ENCODE measurements around the gene PATL2.

Gene PATL2

DNA sequence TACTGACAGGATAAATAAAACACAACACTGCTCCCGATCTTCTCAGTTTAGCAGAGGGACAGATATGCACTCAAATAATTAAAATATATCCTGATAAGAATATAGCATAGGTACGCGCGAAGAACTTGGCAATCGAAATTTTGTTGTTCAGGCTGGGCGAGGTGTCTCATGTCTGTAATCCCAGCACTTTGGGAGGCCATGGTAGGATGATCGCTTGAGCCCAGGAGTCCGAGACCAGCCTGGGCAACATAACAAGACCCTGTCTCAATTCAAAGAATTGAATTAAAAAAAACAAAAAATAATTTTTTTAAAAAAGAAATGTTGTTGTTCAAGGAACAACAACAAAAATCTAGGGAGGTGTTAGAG is 7.8 kb upstream of the PATL2 start:
- H3K79me2 ChIP-seq (ENCODE audit: control insufficient read depth, insufficient read depth, low read length, unreplicated experiment): peaks cover 34% of the 10 kb centered on the region
- H2AFZ ChIP-seq (ENCODE audit: low read length, unreplicated experiment): no peak overlapping the region
- peaks cover 31% of the 10 kb centered on the region for H3K4me1 ChIP-seq (ENCODE audit: control insufficient read depth, insufficient read depth, low read length, unreplicated experiment)
- no peak overlapping the region for H3K4me3 ChIP-seq (ENCODE audit: low read depth, low read length)
- no peaks in the 10 kb centered on the region for H3K27me3 ChIP-seq (ENCODE audit: insufficient read depth, low read length)
- peaks cover 51% of the 10 kb centered on the region for H3K36me3 ChIP-seq (ENCODE audit: insufficient read depth, low read length)
- H3K27ac ChIP-seq (ENCODE audit: low read depth, low read length): peak overlapping the region; percentile 51

DNA sequence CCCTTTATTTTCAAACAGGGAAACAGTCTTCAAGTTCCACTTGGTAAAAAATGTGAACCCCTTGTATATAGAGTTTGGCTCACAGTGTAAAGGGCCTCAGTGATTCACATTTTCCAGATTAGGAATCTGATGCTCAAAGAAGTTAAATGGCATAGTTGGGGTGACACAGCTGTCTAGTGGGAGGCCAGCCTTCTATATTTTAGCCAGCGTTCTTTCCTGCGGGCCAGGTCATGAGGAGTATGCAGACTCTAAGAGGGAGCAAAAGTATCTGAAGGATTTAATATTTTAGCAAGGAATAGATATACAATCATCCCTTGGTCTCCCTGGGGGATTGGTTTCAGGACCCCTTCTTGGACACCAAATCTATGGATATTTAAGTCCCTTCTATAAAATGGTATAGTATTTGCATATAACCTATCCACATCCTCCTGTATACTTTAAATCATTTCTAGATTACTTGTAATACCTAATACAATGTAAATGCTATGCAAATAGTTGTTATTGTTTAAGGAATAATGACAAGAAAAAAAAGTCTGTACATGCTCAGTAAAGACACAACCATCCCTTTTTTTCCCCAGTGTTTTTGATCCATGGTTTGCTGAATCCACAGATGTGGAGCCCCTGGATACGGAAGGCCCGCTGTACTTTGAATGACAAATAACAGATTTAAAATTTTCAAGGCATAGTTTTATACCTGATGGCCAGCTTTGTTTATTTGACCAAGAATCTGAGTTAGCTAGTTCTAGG is 7.2 kb upstream of the PATL2 start:
- Histone ChIP-seq H3K27ac (ENCODE audit: low read depth, low read length) (peak overlapping the region; percentile 20; the same call in 1 of the 2 replicates), H3K79me2 (ENCODE audit: control insufficient read depth, insufficient read depth, low read length, unreplicated experiment) (peaks cover 40% of the 10 kb centered on the region), H3K4me3 (ENCODE audit: low read depth, low read length) (no peak overlapping the region), H2AFZ (ENCODE audit: low read length, unreplicated experiment) (no peak overlapping the region), H3K27me3 (ENCODE audit: insufficient read depth, low read length) (no peaks in the 10 kb centered on the region), H3K36me3 (ENCODE audit: insufficient read depth, low read length) (peaks cover 56% of the 10 kb centered on the region), H3K4me1 (ENCODE audit: control insufficient read depth, insufficient read depth, low read length, unreplicated experiment) (peaks cover 34% of the 10 kb centered on the region)

DNA sequence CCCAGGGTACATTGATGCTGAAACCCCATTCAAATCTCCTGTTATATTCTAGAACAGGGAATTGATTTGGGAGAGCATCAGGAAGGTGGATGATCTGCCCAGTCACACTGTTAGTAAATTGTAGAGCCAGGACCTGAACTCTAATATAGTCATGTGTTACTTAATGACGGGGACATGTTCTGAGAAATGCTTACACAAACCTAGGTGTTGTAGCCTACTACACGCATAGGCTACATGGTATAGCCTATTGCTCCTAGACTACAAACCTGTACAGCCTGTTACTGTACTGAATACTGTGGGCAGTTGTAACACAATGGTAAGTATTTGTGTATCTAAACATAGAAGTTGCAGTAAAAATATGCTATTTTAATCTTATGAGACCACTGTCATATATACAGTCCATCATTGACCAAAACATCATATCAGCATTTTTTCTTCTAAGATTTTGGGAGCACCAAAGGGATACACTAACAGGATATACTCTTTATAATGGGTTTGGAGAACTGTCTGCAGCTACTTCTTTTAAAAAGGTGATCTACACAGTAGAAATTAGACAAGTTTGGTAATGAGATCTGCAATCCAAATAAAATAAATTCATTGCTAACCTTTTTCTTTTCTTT is 6.0 kb upstream of the PATL2 start:
- Histone ChIP-seq H3K27me3 (ENCODE audit: insufficient read depth, low read length) (no peaks in the 10 kb centered on the region), H2AFZ (ENCODE audit: low read length, unreplicated experiment) (no peak overlapping the region), H3K4me3 (ENCODE audit: low read depth, low read length) (no peak overlapping the region), H3K79me2 (ENCODE audit: control insufficient read depth, insufficient read depth, low read length, unreplicated experiment) (peaks cover 52% of the 10 kb centered on the region), H3K36me3 (ENCODE audit: insufficient read depth, low read length) (peaks cover 67% of the 10 kb centered on the region), H3K27ac (ENCODE audit: low read depth, low read length) (no peak overlapping the region), H3K4me1 (ENCODE audit: control insufficient read depth, insufficient read depth, low read length, unreplicated experiment) (peaks cover 35% of the 10 kb centered on the region)

DNA sequence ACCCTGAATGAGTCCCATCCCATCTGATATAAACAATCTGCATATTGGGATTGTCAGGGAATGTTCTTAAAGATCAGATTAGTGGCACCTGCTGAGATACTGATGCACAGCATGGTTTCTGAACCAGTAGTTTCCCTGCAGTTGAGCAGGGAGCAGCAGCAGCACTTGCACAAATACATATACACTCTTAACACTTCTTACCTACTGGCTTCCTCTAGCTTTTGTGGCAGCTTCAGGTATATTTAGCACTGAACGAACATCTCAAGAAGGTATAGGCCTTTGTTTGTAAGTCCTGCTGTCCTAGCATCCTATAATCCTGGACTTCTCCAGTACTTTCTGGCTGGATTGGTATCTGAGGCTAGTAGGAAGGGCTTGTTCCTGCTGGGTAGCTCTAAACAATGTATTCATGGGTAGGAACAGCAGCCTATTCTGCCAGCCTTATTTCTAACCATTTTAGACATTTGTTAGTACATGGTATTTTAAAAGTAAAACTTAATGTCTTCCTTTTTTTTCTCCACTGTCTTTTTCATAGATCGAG is 4.7 kb upstream of the PATL2 start:
- Histone ChIP-seq H3K27me3 (ENCODE audit: insufficient read depth, low read length) (no peaks in the 10 kb centered on the region), H2AFZ (ENCODE audit: low read length, unreplicated experiment) (no peak overlapping the region), H3K4me3 (ENCODE audit: low read depth, low read length) (peak overlapping the region; percentile 95; the same call in 1 of the 2 replicates), H3K4me1 (ENCODE audit: control insufficient read depth, insufficient read depth, low read length, unreplicated experiment) (peaks cover 35% of the 10 kb centered on the region), H3K79me2 (ENCODE audit: control insufficient read depth, insufficient read depth, low read length, unreplicated experiment) (peaks cover 63% of the 10 kb centered on the region), H3K36me3 (ENCODE audit: insufficient read depth, low read length) (peaks cover 68% of the 10 kb centered on the region), H3K27ac (ENCODE audit: low read depth, low read length) (no peak overlapping the region)

DNA sequence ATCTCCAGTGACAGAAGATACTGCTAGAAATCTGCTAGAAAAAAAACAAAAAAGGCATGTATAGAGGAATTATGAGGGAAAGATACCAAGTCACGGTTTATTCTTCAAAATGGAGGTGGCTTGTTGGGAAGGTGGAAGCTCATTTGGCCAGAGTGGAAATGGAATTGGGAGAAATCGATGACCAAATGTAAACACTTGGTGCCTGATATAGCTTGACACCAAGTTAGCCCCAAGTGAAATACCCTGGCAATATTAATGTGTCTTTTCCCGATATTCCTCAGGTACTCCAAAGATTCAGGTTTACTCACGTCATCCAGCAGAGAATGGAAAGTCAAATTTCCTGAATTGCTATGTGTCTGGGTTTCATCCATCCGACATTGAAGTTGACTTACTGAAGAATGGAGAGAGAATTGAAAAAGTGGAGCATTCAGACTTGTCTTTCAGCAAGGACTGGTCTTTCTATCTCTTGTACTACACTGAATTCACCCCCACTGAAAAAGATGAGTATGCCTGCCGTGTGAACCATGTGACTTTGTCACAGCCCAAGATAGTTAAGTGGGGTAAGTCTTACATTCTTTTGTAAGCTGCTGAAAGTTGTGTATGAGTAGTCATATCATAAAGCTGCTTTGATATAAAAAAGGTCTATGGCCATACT is 4.1 kb upstream of the PATL2 start:
- Histone ChIP-seq H3K79me2 (ENCODE audit: control insufficient read depth, insufficient read depth, low read length, unreplicated experiment) (peaks cover 69% of the 10 kb centered on the region), H3K36me3 (ENCODE audit: insufficient read depth, low read length) (peaks cover 68% of the 10 kb centered on the region), H3K4me3 (ENCODE audit: low read depth, low read length) (peak overlapping the region; percentile 95)

DNA sequence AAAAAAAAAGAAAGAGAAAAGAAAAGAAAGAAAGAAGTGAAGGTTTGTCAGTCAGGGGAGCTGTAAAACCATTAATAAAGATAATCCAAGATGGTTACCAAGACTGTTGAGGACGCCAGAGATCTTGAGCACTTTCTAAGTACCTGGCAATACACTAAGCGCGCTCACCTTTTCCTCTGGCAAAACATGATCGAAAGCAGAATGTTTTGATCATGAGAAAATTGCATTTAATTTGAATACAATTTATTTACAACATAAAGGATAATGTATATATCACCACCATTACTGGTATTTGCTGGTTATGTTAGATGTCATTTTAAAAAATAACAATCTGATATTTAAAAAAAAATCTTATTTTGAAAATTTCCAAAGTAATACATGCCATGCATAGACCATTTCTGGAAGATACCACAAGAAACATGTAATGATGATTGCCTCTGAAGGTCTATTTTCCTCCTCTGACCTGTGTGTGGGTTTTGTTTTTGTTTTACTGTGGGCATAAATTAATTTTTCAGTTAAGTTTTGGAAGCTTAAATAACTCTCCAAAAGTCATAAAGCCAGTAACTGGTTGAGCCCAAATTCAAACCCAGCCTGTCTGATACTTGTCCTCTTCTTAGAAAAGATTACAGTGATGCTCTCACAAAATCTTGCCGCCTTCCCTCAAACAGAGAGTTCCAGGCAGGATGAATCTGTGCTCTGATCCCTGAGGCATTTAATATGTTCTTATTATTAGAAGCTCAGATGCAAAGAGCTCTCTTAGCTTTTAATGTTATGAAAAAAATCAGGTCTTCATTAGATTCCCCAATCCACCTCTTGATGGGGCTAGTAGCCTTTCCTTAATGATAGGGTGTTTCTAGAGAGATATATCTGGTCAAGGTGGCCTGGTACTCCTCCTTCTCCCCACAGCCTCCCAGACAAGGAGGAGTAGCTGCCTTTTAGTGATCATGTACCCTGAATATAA is 2.2 kb upstream of the PATL2 start:
- Histone ChIP-seq H3K36me3 (ENCODE audit: insufficient read depth, low read length) (peaks cover 63% of the 10 kb centered on the region), H3K27ac (ENCODE audit: low read depth, low read length) (peak overlapping the region; percentile 83; the same call in 1 of the 2 replicates), H3K4me1 (ENCODE audit: control insufficient read depth, insufficient read depth, low read length, unreplicated experiment) (peaks cover 33% of the 10 kb centered on the region), H3K27me3 (ENCODE audit: insufficient read depth, low read length) (no peaks in the 10 kb centered on the region), H3K4me3 (ENCODE audit: low read depth, low read length) (peak overlapping the region; percentile 95), H2AFZ (ENCODE audit: low read length, unreplicated experiment) (no peak overlapping the region), H3K79me2 (ENCODE audit: control insufficient read depth, insufficient read depth, low read length, unreplicated experiment) (peaks cover 75% of the 10 kb centered on the region)

More for the DNA sequence above, 4.1 kb upstream of the PATL2 start:
- Histone ChIP-seq H3K4me1 (ENCODE audit: control insufficient read depth, insufficient read depth, low read length, unreplicated experiment) (peaks cover 35% of the 10 kb centered on the region), H3K27me3 (ENCODE audit: insufficient read depth, low read length) (no peaks in the 10 kb centered on the region), H2AFZ (ENCODE audit: low read length, unreplicated experiment) (no peak overlapping the region), H3K27ac (ENCODE audit: low read depth, low read length) (no peak overlapping the region)

DNA sequence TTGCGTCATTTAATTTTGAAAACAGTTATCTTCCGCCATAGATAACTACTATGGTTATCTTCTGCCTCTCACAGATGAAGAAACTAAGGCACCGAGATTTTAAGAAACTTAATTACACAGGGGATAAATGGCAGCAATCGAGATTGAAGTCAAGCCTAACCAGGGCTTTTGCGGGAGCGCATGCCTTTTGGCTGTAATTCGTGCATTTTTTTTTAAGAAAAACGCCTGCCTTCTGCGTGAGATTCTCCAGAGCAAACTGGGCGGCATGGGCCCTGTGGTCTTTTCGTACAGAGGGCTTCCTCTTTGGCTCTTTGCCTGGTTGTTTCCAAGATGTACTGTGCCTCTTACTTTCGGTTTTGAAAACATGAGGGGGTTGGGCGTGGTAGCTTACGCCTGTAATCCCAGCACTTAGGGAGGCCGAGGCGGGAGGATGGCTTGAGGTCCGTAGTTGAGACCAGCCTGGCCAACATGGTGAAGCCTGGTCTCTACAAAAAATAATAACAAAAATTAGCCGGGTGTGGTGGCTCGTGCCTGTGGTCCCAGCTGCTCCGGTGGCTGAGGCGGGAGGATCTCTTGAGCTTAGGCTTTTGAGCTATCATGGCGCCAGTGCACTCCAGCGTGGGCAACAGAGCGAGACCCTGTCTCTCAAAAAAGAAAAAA is 1.4 kb upstream of the PATL2 start:
- H3K79me2 ChIP-seq (ENCODE audit: control insufficient read depth, insufficient read depth, low read length, unreplicated experiment): peaks cover 75% of the 10 kb centered on the region
- no peak overlapping the region for H2AFZ ChIP-seq (ENCODE audit: low read length, unreplicated experiment)
- peak overlapping the region; percentile 95 for H3K4me3 ChIP-seq (ENCODE audit: low read depth, low read length)
- peaks cover 61% of the 10 kb centered on the region for H3K36me3 ChIP-seq (ENCODE audit: insufficient read depth, low read length)
- H3K27ac ChIP-seq (ENCODE audit: low read depth, low read length): peak overlapping the region; percentile 83
- H3K27me3 ChIP-seq (ENCODE audit: insufficient read depth, low read length): no peaks in the 10 kb centered on the region
- peaks cover 29% of the 10 kb centered on the region for H3K4me1 ChIP-seq (ENCODE audit: control insufficient read depth, insufficient read depth, low read length, unreplicated experiment)

DNA sequence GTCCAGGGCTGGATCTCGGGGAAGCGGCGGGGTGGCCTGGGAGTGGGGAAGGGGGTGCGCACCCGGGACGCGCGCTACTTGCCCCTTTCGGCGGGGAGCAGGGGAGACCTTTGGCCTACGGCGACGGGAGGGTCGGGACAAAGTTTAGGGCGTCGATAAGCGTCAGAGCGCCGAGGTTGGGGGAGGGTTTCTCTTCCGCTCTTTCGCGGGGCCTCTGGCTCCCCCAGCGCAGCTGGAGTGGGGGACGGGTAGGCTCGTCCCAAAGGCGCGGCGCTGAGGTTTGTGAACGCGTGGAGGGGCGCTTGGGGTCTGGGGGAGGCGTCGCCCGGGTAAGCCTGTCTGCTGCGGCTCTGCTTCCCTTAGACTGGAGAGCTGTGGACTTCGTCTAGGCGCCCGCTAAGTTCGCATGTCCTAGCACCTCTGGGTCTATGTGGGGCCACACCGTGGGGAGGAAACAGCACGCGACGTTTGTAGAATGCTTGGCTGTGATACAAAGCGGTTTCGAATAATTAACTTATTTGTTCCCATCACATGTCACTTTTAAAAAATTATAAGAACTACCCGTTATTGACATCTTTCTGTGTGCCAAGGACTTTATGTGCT is 721 bp upstream of the PATL2 start:
- Histone ChIP-seq H3K36me3 (ENCODE audit: insufficient read depth, low read length) (peaks cover 59% of the 10 kb centered on the region), H3K27me3 (ENCODE audit: insufficient read depth, low read length) (no peaks in the 10 kb centered on the region), H2AFZ (ENCODE audit: low read length, unreplicated experiment) (no peak overlapping the region), H3K4me1 (ENCODE audit: control insufficient read depth, insufficient read depth, low read length, unreplicated experiment) (peaks cover 22% of the 10 kb centered on the region), H3K79me2 (ENCODE audit: control insufficient read depth, insufficient read depth, low read length, unreplicated experiment) (peaks cover 70% of the 10 kb centered on the region), H3K4me3 (ENCODE audit: low read depth, low read length) (peak overlapping the region; percentile 95), H3K27ac (ENCODE audit: low read depth, low read length) (peak overlapping the region; percentile 83)

DNA sequence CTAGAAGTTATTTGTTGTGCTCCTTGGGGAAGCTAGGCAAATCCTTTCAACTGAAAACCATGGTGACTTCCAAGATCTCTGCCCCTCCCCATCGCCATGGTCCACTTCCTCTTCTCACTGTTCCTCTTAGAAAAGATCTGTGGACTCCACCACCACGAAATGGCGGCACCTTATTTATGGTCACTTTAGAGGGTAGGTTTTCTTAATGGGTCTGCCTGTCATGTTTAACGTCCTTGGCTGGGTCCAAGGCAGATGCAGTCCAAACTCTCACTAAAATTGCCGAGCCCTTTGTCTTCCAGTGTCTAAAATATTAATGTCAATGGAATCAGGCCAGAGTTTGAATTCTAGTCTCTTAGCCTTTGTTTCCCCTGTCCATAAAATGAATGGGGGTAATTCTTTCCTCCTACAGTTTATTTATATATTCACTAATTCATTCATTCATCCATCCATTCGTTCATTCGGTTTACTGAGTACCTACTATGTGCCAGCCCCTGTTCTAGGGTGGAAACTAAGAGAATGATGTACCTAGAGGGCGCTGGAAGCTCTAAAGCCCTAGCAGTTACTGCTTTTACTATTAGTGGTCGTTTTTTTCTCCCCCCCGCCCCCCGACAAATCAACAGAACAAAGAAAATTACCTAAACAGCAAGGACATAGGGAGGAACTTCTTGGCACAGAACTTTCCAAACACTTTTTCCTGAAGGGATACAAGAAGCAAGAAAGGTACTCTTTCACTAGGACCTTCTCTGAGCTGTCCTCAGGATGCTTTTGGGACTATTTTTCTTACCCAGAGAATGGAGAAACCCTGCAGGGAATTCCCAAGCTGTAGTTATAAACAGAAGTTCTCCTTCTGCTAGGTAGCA is 657 bp downstream of the PATL2 start:
- Histone ChIP-seq H3K4me3 (ENCODE audit: low read depth, low read length) (peak overlapping the region; percentile 95), H3K27ac (ENCODE audit: low read depth, low read length) (peak overlapping the region; percentile 83), H3K79me2 (ENCODE audit: control insufficient read depth, insufficient read depth, low read length, unreplicated experiment) (peaks cover 56% of the 10 kb centered on the region), H2AFZ (ENCODE audit: low read length, unreplicated experiment) (peak overlapping the region; percentile 37), H3K36me3 (ENCODE audit: insufficient read depth, low read length) (peaks cover 45% of the 10 kb centered on the region), H3K4me1 (ENCODE audit: control insufficient read depth, insufficient read depth, low read length, unreplicated experiment) (peaks cover 17% of the 10 kb centered on the region), H3K27me3 (ENCODE audit: insufficient read depth, low read length) (no peaks in the 10 kb centered on the region)
